HG02852 (cell line): ENCODE measurements around the gene GPR32.
"Not testable (repeated sequence)": the region's sequence is repeated elsewhere in the genome, so short reads cannot be mapped to it uniquely, and the experiment has no call there.

Experiments
- ATAC-seq: cut with Tn5 transposase; IDR thresholded peaks from one replicate; pipeline ENCODE4 v1.9.1; 2021; ENCODE audit warnings: mild to moderate bottlenecking, moderate library complexity; ENCODE audit not compliant: unreplicated experiment

The GPR32 gene

GRCh38 chr19:50779504-50780457 is 9.5 kb downstream of the GPR32 start:
- no peak for ATAC-seq

- ATAC-seq: no peak
Observed at GRCh38 chr19:50780753-50781435, 10.6 kb downstream of the GPR32 start.

- ATAC-seq: not testable (repeated sequence)
Observed at GRCh38 chr19:50783848-50784152, 13.5 kb downstream of the GPR32 start.

GRCh38 chr19:50784710-50785109 is 14.4 kb downstream of the GPR32 start:
- ATAC-seq: no peak

GRCh38 chr19:50785329-50785728 is 15.1 kb downstream of the GPR32 start:
- ATAC-seq: no peak

GRCh38 chr19:50790396-50790795 is 20.1 kb downstream of the GPR32 start, which contains the start of gene ACP4:
TSS of gene ACP4 (plus strand) at chr19:50790415. CDS start at chr19:50790415, 0 bp downstream.
- no peak for ATAC-seq

GRCh38 chr19:50790922-50791467 is 20.7 kb downstream of the GPR32 start:
- ATAC-seq: no peak

- no peak for ATAC-seq
Observed at GRCh38 chr19:50791594-50792271, 21.5 kb downstream of the GPR32 start.

GRCh38 chr19:50792272-50793250 is 22.3 kb downstream of the GPR32 start:
- no peak for ATAC-seq

GRCh38 chr19:50793558-50794065 is 23.3 kb downstream of the GPR32 start:
- no peak for ATAC-seq

GRCh38 chr19:50794074-50794875 is 24.0 kb downstream of the GPR32 start:
- no peak for ATAC-seq

GRCh38 chr19:50794876-50795663 is 24.8 kb downstream of the GPR32 start:
- ATAC-seq: no peak

GRCh38 chr19:50795664-50796073 is 25.4 kb downstream of the GPR32 start:
- no peak for ATAC-seq

- no peak for ATAC-seq
Observed at GRCh38 chr19:50796128-50796633, 25.9 kb downstream of the GPR32 start.

- no peak for ATAC-seq
Observed at GRCh38 chr19:50796634-50797428, 26.6 kb downstream of the GPR32 start.

GRCh38 chr19:50797429-50797780 is 27.1 kb downstream of the GPR32 start:
- no peak for ATAC-seq
